Memory B cell (primary cell): ENCODE measurements around the gene GET4.

Experiments
- ATAC-seq: fragments of 150-1000 bp; cut with Tn5 transposase; 2 replicates; pipeline ENCODE4 v1.10.0; 2021; ENCODE audit warnings: low read depth, mild to moderate bottlenecking, moderate library complexity
- DNase-seq, 2 donors: peaks; one replicate each; pipeline ENCODE4 v3.0.0; 2022; ENCODE audit warnings: low spot score in 2 of 2
- H3K27ac Mint-ChIP-seq: one replicate; pipeline ENCODE4 v1.8.0; 2022; ENCODE audit warnings: mild to moderate bottlenecking, moderate library complexity, mixed read lengths
- H3K27me3 Mint-ChIP-seq: one replicate; pipeline ENCODE4 v1.8.0; 2022; ENCODE audit warnings: mixed read lengths
- H3K36me3 Mint-ChIP-seq: one replicate; pipeline ENCODE4 v1.8.0; 2022; ENCODE audit warnings: mild to moderate bottlenecking, mixed read lengths
- H3K4me1 Mint-ChIP-seq: one replicate; pipeline ENCODE4 v1.8.0; 2022; ENCODE audit warnings: mixed read lengths
- H3K4me3 Mint-ChIP-seq: one replicate; pipeline ENCODE4 v1.8.0; 2022; ENCODE audit warnings: mild to moderate bottlenecking, moderate library complexity, mixed read lengths
- H3K9me3 Mint-ChIP-seq: one replicate; pipeline ENCODE4 v1.8.0; 2022; ENCODE audit warnings: mixed read lengths

Gene GET4

DNA sequence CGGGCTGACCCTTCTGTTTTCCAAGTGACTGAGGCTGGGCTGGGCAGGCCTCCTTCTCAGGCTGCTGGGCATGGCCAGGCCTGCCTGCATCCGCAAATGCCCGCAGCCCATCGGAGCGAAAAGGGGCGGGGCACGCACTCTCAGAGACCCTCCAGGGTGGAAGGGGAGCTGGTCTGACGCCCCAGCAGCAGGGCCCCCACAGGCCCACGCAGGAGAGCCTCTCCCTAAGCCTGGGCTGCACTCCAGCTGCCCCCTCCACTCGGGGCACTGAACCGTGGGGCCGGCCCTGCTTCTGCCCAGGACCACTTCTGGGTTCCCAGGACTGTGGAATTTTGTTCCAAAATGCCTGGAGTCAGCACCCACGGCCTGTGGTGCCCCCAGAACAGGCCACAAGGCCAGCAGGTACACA is 68.8 kb downstream of the GET4 start:
- Mint-ChIP-seq H3K36me3 (no peaks in the 10 kb centered on the region), H3K4me3 (no peak overlapping the region), H3K27ac (no peak overlapping the region), H3K27me3 (peaks cover 4% of the 10 kb centered on the region), H3K4me1 (peaks cover 14% of the 10 kb centered on the region), H3K9me3 (peaks cover 5% of the 10 kb centered on the region)
- DNase-seq = no peak
- ATAC-seq = no peak

DNA sequence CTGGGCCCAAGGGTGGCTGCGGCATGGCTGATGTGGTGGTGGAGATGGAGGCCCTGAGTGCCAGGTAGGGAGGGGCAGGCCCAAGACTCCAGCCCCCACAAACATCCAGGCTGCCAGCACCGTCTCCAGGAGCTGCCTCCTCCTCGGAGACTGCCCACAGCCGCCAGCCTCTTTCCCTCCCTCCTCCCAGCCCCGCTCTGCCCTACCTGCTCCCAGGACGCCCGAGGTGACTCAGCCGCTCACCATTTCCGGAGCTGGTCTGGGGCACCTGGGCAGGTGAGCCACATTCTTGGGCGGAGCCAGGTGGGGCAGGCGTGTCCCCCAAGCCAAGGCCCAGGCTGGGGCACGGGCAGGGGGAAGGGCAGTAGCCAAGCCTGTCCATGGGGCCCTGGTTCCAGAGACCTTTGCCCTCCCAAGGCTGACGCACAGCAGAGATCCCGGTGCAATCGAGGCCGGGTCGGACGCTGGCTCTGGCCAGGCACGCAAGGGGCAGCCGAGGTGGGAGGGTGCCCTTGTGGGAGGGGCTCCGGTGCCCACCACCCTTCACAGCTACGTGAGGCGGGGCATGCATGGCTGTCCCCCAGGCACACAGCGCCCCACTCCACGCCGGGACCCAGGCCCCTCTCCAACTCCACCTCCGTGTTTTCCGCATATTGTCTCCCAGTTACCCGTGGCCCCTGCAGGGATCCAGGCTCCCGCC is 69.4 kb downstream of the GET4 start:
- DNase-seq (no peak), ATAC-seq (no peak)
- Mint-ChIP-seq H3K36me3 (no peaks in the 10 kb centered on the region), H3K27ac (no peak overlapping the region), H3K4me1 (peaks cover 18% of the 10 kb centered on the region), H3K27me3 (peaks cover 4% of the 10 kb centered on the region), H3K9me3 (peaks cover 4% of the 10 kb centered on the region), H3K4me3 (no peak overlapping the region)
